ENCODE measurements around the gene MAN1C1.

Gene MAN1C1

DNA sequence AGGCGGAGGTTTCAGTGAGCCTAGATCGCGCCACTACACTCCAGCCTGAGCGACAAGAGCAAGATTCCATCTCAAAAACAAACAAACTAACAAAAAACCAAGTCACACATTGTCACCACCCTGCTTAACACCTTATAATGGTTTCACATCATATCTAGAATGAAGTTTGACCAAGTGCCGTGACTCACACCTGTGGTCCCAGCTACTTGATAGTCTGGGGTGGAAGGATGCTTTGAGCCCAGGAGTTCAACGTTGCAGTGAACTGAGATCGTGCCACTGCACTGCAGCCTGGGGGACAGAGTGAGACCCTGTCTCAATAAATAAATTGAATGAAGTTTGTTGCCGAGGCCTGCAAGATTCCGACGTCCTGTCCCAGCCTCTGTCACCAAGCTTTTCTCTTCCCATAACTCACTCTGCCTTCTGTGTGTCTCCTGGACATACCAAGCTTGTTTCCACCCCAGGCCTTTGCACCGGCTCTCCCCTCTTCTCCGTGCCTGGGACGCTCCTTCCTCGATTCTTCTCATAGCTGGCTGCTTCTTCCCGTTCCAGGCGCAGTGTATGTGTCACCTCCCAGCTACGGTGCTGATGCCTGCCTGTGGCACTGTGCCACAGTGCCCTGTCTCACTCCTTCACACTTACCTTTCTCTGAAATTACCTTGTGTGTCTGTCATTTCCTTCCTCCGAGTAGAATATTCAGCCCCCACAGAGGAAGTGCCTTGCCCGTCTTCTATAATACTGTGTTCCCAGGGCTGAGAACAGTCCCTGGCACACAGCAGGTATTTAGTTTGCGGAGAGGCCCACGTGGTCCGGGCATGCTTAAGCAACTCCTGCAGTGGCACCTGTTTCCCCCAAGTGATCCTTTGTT, 179.6 kb downstream of the MAN1C1 start:
- no peaks in the 10 kb centered on the region for H3K79me2 ChIP-seq
- H3K9ac ChIP-seq: no peak overlapping the region
- H3K36me3 ChIP-seq (ENCODE audit: control insufficient read depth, insufficient read depth, low read length): no peaks in the 10 kb centered on the region
- peak overlapping the region; percentile 61 for H2AFZ ChIP-seq
- H3K27ac ChIP-seq: no peak overlapping the region
- no peaks in the 10 kb centered on the region for H3K27me3 ChIP-seq (ENCODE audit: control insufficient read depth, insufficient read depth, low read length)
- no peaks in the 10 kb centered on the region for H3K9me3 ChIP-seq (ENCODE audit: control insufficient read depth, low read length)
- TF ChIP-seq, protein P1, sequence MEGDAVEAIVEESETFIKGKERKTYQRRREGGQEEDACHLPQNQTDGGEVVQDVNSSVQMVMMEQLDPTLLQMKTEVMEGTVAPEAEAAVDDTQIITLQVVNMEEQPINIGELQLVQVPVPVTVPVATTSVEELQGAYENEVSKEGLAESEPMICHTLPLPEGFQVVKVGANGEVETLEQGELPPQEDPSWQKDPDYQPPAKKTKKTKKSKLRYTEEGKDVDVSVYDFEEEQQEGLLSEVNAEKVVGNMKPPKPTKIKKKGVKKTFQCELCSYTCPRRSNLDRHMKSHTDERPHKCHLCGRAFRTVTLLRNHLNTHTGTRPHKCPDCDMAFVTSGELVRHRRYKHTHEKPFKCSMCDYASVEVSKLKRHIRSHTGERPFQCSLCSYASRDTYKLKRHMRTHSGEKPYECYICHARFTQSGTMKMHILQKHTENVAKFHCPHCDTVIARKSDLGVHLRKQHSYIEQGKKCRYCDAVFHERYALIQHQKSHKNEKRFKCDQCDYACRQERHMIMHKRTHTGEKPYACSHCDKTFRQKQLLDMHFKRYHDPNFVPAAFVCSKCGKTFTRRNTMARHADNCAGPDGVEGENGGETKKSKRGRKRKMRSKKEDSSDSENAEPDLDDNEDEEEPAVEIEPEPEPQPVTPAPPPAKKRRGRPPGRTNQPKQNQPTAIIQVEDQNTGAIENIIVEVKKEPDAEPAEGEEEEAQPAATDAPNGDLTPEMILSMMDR (IDR thresholded peaks at IDR 0.05): no peak
- no peaks in the 10 kb centered on the region for H3K4me1 ChIP-seq
- H3K4me3 ChIP-seq (ENCODE audit: low read depth, low read length): no peak overlapping the region
- H3K4me2 ChIP-seq (ENCODE audit: low read length): peak overlapping the region; percentile 10

DNA sequence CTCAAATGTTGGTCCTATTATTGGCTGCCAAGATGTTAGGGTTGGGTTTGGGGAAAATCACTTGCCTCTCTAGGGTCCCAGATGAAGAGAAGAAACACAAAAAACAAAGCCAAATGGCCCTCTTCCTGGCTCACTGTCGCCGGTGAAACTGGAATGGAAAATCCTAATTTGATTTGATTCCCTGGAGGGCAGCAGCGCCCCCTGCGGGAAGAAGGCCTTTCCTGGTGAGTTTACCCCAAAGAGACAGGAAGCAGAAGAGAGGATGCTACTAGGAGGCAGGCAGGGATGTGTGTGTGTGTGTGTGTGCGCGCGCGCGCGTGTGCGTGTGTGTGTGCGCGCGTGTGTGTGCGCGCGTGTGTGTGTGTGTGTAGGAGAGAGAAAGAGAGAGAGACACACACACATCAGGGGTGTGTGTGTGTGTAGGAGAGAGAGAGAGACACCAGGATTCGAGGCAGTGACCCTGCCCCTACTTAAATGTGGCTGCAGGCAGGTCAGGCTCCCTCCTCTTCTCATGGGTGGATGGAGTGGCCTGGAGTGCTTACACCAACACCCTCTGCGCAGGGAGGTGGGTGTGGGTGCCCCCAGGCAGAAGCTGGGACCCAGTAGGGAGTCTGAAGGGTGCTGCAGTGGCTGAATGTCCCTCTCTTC, 180.3 kb downstream of the MAN1C1 start:
- H3K27ac ChIP-seq: no peak overlapping the region
- H3K9me3 ChIP-seq (ENCODE audit: control insufficient read depth, low read length): no peaks in the 10 kb centered on the region
- TF ChIP-seq, protein P1 (IDR thresholded peaks at IDR 0.05): peak; percentile 71
- no peaks in the 10 kb centered on the region for H3K36me3 ChIP-seq (ENCODE audit: control insufficient read depth, insufficient read depth, low read length)
- H3K4me1 ChIP-seq: no peaks in the 10 kb centered on the region
- H3K27me3 ChIP-seq (ENCODE audit: control insufficient read depth, insufficient read depth, low read length): no peaks in the 10 kb centered on the region
- H3K9ac ChIP-seq: no peak overlapping the region
- peak overlapping the region; percentile 61 for H2AFZ ChIP-seq
- H3K79me2 ChIP-seq: no peaks in the 10 kb centered on the region
- peak overlapping the region; percentile 10 for H3K4me2 ChIP-seq (ENCODE audit: low read length)
- H3K4me3 ChIP-seq (ENCODE audit: low read depth, low read length): no peak overlapping the region

DNA sequence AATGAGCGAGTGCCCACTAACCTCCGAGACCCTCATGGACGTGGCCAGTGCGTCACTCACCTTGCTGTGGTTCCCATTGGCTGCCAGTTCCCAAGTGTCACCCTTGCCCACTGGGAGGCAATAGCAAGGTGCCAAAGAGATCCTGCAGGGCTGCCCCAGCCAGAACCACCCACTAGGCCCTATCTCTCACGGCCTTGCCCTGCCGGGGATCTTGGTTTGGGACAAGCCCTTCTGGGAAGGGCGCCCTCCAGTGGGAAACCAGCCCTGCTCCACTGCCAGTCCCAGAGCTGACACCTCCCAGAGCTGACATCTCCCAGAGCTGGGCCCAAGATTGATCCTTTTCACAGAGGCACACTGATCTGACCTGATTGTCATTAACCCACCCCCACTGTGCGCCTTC, 181.3 kb downstream of the MAN1C1 start:
- no peak overlapping the region for H3K27ac ChIP-seq
- H3K9ac ChIP-seq: no peak overlapping the region
- no peaks in the 10 kb centered on the region for H3K4me1 ChIP-seq
- no peak overlapping the region for H3K4me3 ChIP-seq (ENCODE audit: low read depth, low read length)
- H3K9me3 ChIP-seq (ENCODE audit: control insufficient read depth, low read length): no peaks in the 10 kb centered on the region
- no peaks in the 10 kb centered on the region for H3K36me3 ChIP-seq (ENCODE audit: control insufficient read depth, insufficient read depth, low read length)
- TF ChIP-seq, protein P1 (IDR thresholded peaks at IDR 0.05): no peak
- H3K4me2 ChIP-seq (ENCODE audit: low read length): no peak overlapping the region
- H3K79me2 ChIP-seq: no peaks in the 10 kb centered on the region
- no peaks in the 10 kb centered on the region for H3K27me3 ChIP-seq (ENCODE audit: control insufficient read depth, insufficient read depth, low read length)
- H2AFZ ChIP-seq: no peak overlapping the region

DNA sequence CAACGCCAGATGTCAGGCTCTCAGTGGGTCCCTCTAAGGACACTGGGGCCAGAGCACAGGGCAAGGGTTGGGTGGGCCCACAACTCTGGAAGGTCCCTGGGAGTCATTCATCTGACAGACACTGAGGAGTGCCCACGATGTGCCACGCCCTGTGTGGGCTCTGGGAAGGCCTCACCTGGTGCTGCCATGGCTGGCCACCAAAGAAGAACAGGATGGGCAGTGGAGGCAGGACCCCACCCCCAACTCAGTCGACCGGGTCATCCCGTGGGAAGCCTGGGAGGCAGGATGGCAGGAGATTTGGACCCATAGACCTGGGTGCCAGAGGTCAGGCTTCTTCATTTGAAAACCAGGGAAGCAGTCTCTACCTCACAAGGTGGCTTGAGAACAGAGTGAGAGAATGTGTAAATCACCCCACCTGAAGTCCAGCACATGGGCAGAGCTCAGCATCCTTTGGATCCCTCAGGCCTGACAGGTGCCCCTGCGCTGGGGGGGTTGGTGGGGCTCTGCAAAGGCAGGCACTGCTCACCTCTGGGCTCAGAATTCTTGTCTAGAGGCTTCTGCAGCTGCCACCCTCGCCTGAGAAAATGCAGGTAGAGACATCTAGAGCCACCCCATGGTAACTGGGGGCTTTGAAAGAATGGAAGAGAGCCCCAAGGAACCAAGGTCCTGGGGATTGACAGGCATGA, 182.2 kb downstream of the MAN1C1 start:
- no peaks in the 10 kb centered on the region for H3K36me3 ChIP-seq (ENCODE audit: control insufficient read depth, insufficient read depth, low read length)
- no peaks in the 10 kb centered on the region for H3K79me2 ChIP-seq
- no peaks in the 10 kb centered on the region for H3K4me1 ChIP-seq
- peak overlapping the region; percentile 56 for H3K27ac ChIP-seq
- no peaks in the 10 kb centered on the region for H3K27me3 ChIP-seq (ENCODE audit: control insufficient read depth, insufficient read depth, low read length)
- no peak overlapping the region for H3K4me3 ChIP-seq (ENCODE audit: low read depth, low read length)
- H3K9me3 ChIP-seq (ENCODE audit: control insufficient read depth, low read length): no peaks in the 10 kb centered on the region
- TF ChIP-seq, protein P1 (IDR thresholded peaks at IDR 0.05): no peak
- no peak overlapping the region for H3K9ac ChIP-seq
- H2AFZ ChIP-seq: no peak overlapping the region
- H3K4me2 ChIP-seq (ENCODE audit: low read length): no peak overlapping the region

Data from parathyroid adenoma (tissue), 2 donors.